ENCODE measurements around the gene TAS2R16. TPM values are rescaled to one million over a fixed set of nuclear protein-coding genes. Genes with fewer than 3 reads are reported as not detected.

The TAS2R16 gene
- total RNA-seq, 3 donors from 2014 or later = not detected

- H3K9me3 ChIP-seq = no peaks in the 10 kb centered on the region
- H3K27ac ChIP-seq = no peak overlapping the region
- no peaks in the 10 kb centered on the region for H3K36me3 ChIP-seq
- intact Hi-C loops (cut with DNase I; ENCODE audit: low total_unique reads) = no loop called here
- no peak for DNase-seq (ENCODE audit: low spot score in 2 of 2)
- TF ChIP-seq POLR2A (IDR thresholded peaks at IDR 0.05) (no peak), CTCF (IDR thresholded peaks at IDR 0.05) (no peak), POLR2AphosphoS5 (IDR thresholded peaks at IDR 0.05) (no peak)
- no peaks in the 10 kb centered on the region for H3K4me1 ChIP-seq
- no peaks in the 10 kb centered on the region for H3K27me3 ChIP-seq
- no peak overlapping the region for H3K4me3 ChIP-seq
These were observed 12.2 kb downstream of the TAS2R16 start for GRCh38 chr7:122983261-122983660.

DNA sequence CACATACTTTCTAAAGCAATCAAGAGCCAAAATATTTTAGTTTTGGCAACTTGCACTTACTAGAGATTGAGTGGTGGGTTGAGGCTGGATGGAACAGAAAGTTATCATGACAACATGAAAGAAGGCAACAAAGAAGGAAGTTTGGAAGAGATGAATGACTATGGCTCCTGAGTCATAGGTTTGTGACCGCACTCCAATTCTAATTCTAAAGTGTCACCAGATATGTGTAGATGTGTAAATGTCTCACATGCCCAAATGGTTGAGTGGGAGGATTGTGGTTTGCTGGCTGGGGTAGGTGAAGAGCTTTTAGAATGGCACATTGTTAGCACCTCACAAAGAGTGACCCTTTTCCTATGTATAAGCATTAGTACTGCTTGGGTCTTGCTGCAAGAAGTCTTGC is 20.2 kb downstream of the TAS2R16 start:
- no peak for TF ChIP-seq POLR2AphosphoS5 (IDR thresholded peaks at IDR 0.05)
- TF ChIP-seq POLR2A (IDR thresholded peaks at IDR 0.05) = no peak
- no peak for TF ChIP-seq CTCF (IDR thresholded peaks at IDR 0.05)
- Histone ChIP-seq H3K36me3 (no peaks in the 10 kb centered on the region), H3K9me3 (no peaks in the 10 kb centered on the region), H3K4me1 (no peaks in the 10 kb centered on the region), H3K4me3 (no peak overlapping the region), H3K27ac (no peak overlapping the region), H3K27me3 (no peaks in the 10 kb centered on the region)
- intact Hi-C loops (cut with DNase I; ENCODE audit: low total_unique reads) = no loop called here
- DNase-seq (ENCODE audit: low spot score in 2 of 2) = no peak

GRCh38 chr7:122974229-122974628 is 21.3 kb downstream of the TAS2R16 start:
- no peak overlapping the region for H3K27ac ChIP-seq
- TF ChIP-seq CTCF (IDR thresholded peaks at IDR 0.05) (no peak), POLR2AphosphoS5 (IDR thresholded peaks at IDR 0.05) (no peak), POLR2A (IDR thresholded peaks at IDR 0.05) (no peak)
- no peaks in the 10 kb centered on the region for H3K36me3 ChIP-seq
- no peaks in the 10 kb centered on the region for H3K4me1 ChIP-seq
- H3K27me3 ChIP-seq = no peaks in the 10 kb centered on the region
- intact Hi-C loops (cut with DNase I; ENCODE audit: low total_unique reads) = no loop called here
- no peaks in the 10 kb centered on the region for H3K9me3 ChIP-seq
- no peak for DNase-seq (ENCODE audit: low spot score in 2 of 2)
- no peak overlapping the region for H3K4me3 ChIP-seq

GRCh38 chr7:122972056-122972455 is 23.4 kb downstream of the TAS2R16 start:
- H3K27me3 ChIP-seq = no peaks in the 10 kb centered on the region
- H3K36me3 ChIP-seq = no peaks in the 10 kb centered on the region
- H3K9me3 ChIP-seq = no peaks in the 10 kb centered on the region
- intact Hi-C loops (cut with DNase I; ENCODE audit: low total_unique reads) = no loop called here
- no peaks in the 10 kb centered on the region for H3K4me1 ChIP-seq
- TF ChIP-seq POLR2AphosphoS5 (IDR thresholded peaks at IDR 0.05) = no peak
- TF ChIP-seq POLR2A (IDR thresholded peaks at IDR 0.05) = no peak
- TF ChIP-seq CTCF (IDR thresholded peaks at IDR 0.05) = no peak
- no peak overlapping the region for H3K27ac ChIP-seq
- no peak for DNase-seq (ENCODE audit: low spot score in 2 of 2)
- H3K4me3 ChIP-seq = no peak overlapping the region

DNA sequence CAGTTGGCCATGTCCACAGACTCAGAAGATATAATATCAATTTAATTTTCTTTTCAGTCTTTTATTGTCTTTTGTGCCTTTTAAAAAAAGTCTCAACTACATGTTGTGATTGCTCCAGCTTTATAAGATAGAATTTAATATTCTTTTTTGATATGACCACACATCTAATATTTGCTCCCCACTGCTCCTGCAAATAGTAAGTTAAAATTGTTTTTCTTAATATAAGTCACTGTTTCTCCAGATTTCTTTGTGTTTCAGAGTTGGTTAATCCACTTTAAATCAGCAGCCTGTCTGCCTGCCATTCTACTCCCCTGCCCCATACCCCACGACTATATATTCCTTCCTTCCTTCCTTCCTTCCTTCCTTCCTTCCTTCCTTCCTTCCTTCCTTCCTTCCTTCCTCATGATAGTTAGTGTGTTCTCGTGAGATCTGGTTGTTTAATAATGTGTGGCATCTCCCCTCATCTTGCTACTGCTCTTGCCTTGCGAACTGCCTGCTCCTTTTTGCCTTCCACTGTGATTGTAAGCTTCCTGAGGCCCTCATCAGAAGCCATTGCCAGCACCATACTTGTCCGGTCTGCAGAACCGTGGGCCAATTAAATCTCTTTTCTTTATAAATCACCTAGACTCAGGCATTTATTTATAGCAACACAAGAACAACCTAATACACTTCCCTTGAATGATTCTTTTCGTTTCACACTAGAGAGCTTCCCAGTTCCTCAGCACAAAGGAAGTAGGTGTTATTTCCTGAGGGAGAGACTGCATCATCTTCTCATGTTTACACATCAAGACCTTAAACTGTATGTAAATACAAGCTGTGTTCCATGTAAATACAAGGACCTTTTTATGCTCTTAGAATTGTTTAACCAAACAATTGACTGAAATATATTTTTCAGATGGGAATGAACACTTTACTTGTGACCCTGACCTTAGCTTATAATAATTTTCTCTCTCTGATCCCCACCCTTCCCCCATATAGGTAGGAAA is 24.5 kb downstream of the TAS2R16 start:
- Histone ChIP-seq H3K9me3 (no peaks in the 10 kb centered on the region), H3K27ac (no peak overlapping the region), H3K4me3 (no peak overlapping the region), H3K36me3 (no peaks in the 10 kb centered on the region), H3K4me1 (no peaks in the 10 kb centered on the region), H3K27me3 (no peaks in the 10 kb centered on the region)
- intact Hi-C loops (cut with DNase I; ENCODE audit: low total_unique reads) = no loop called here
- no peak for TF ChIP-seq POLR2AphosphoS5 (IDR thresholded peaks at IDR 0.05)
- TF ChIP-seq CTCF (IDR thresholded peaks at IDR 0.05) = no peak
- no peak for TF ChIP-seq POLR2A (IDR thresholded peaks at IDR 0.05)
- no peak for DNase-seq (ENCODE audit: low spot score in 2 of 2)
